Loucy (cell line): ENCODE results near the gene PTPRN2.

ENCODE experiments used
- H2AFZ ChIP-seq: fragments of 200-600 bp; sonication (generic); 2 replicates; pipeline ENCODE4 v1.6.0; 2016; ENCODE audit warnings: antibody characterized with exemption, mild to moderate bottlenecking, low read length, moderate library complexity
- H3F3A ChIP-seq: fragments of 200-600 bp; 2 replicates; pipeline ENCODE4 v1.6.0; 2016; ENCODE audit warnings: antibody characterized with exemption, low read depth, mild to moderate bottlenecking
- H3K27me3 ChIP-seq: fragments of 200-600 bp; sonication (generic); 2 replicates; pipeline ENCODE4 v1.6.1; 2014; ENCODE audit warnings: low read length, mild to moderate bottlenecking; ENCODE audit not compliant: insufficient read depth, poor library complexity, severe bottlenecking
- H3K36me3 ChIP-seq: fragments of 200-600 bp; sonication (generic); 2 replicates; pipeline ENCODE4 v1.6.1; 2016; ENCODE audit warnings: low read length; ENCODE audit not compliant: insufficient read depth
- H3K4me1 ChIP-seq: fragments of 200-600 bp; sonication (generic); 2 replicates; pipeline ENCODE4 v1.5.1; 2014; ENCODE audit warnings: low read length, mild to moderate bottlenecking; ENCODE audit not compliant: insufficient read depth, poor library complexity, severe bottlenecking
- H3K4me2 ChIP-seq: fragments of 200-600 bp; sonication (generic); 2 replicates; pipeline ENCODE4 v1.6.0; 2014; ENCODE audit warnings: antibody characterized with exemption, low read length, low read depth, mild to moderate bottlenecking; ENCODE audit not compliant: poor library complexity, severe bottlenecking
- H3K4me3 ChIP-seq: fragments of 200-600 bp; sonication (generic); 2 replicates; pipeline ENCODE4 v1.5.1; 2014; ENCODE audit warnings: low read length, mild to moderate bottlenecking, mixed read lengths; ENCODE audit not compliant: poor library complexity, severe bottlenecking
- H3K79me2 ChIP-seq: fragments of 200-600 bp; sonication (generic); 2 replicates; pipeline ENCODE4 v1.6.1; 2014; ENCODE audit warnings: low read length; ENCODE audit not compliant: insufficient read depth
- H3K9ac ChIP-seq: fragments of 200-600 bp; sonication (generic); 2 replicates; pipeline ENCODE4 v1.6.0; 2014; ENCODE audit warnings: mild to moderate bottlenecking, low read depth, low read length, moderate library complexity; ENCODE audit not compliant: poor library complexity, severe bottlenecking
- H3K9me2 ChIP-seq: fragments of 200-600 bp; sonication (generic); replicated peaks from 2 replicates; pipeline ENCODE4 v1.6.1; 2016; ENCODE audit warnings: low read depth, low read length, mixed read lengths
- H3K9me3 ChIP-seq: fragments of 200-600 bp; sonication (generic); 2 replicates; pipeline ENCODE4 v1.6.1; 2014; ENCODE audit warnings: mild to moderate bottlenecking, antibody characterized with exemption, low read length, low read depth; ENCODE audit not compliant: insufficient read depth
- H4K20me1 ChIP-seq: fragments of 200-600 bp; sonication (generic); 2 replicates; pipeline ENCODE4 v1.6.0; 2014; ENCODE audit warnings: antibody characterized with exemption, low read length, mild to moderate bottlenecking; ENCODE audit not compliant: insufficient read depth, poor library complexity, severe bottlenecking
- CTCF ChIP-seq: fragments of 200-600 bp; sonication (generic); conservative IDR thresholded peaks from 2 replicates; pipeline ENCODE4 v1.5.1; 2014; ENCODE audit warnings: mild to moderate bottlenecking, antibody characterized with exemption, low read length
- EZH2phosphoT487 ChIP-seq: fragments of 200-600 bp; IDR thresholded peaks from 2 replicates; pipeline ENCODE4 v1.6.1; 2018; ENCODE audit warnings: antibody characterized with exemption, mild to moderate bottlenecking, moderate library complexity, borderline replicate concordance

PTPRN2 gene

GRCh38 chr7:158022601-158023000, 565.0 kb downstream of the PTPRN2 start:
- Histone ChIP-seq H3K79me2 (no peaks in the 10 kb centered on the region), H3F3A (no peaks in the 10 kb centered on the region), H3K9ac (no peak overlapping the region), H4K20me1 (no peaks in the 10 kb centered on the region), H3K27me3 (no peaks in the 10 kb centered on the region), H3K9me3 (peaks cover 7% of the 10 kb centered on the region; the same call in 1 of the 2 replicates), H2AFZ (no peak overlapping the region), H3K4me3 (no peak overlapping the region), H3K4me2 (no peak overlapping the region), H3K4me1 (no peaks in the 10 kb centered on the region), H3K9me2 (no peaks in the 10 kb centered on the region), H3K36me3 (no peaks in the 10 kb centered on the region)
- TF ChIP-seq EZH2phosphoT487 (no peak), CTCF (no peak)

- no peak for TF ChIP-seq CTCF
- no peak for TF ChIP-seq EZH2phosphoT487
- H3K79me2 ChIP-seq = no peaks in the 10 kb centered on the region
- H3K27me3 ChIP-seq = no peaks in the 10 kb centered on the region
- no peaks in the 10 kb centered on the region for H3K9me2 ChIP-seq
- no peak overlapping the region for H3K9ac ChIP-seq
- H3K36me3 ChIP-seq = no peaks in the 10 kb centered on the region
- no peaks in the 10 kb centered on the region for H3K4me1 ChIP-seq
- H3K4me2 ChIP-seq = no peak overlapping the region
- no peaks in the 10 kb centered on the region for H3F3A ChIP-seq
- no peak overlapping the region for H2AFZ ChIP-seq
- peaks cover 7% of the 10 kb centered on the region; the same call in 1 of the 2 replicates for H3K9me3 ChIP-seq
- no peak overlapping the region for H3K4me3 ChIP-seq
- no peaks in the 10 kb centered on the region for H4K20me1 ChIP-seq
Measured at GRCh38 chr7:158021836-158022235, 565.8 kb downstream of the PTPRN2 start.

- H3K36me3 ChIP-seq = no peaks in the 10 kb centered on the region
- H3K9ac ChIP-seq = no peak overlapping the region
- no peaks in the 10 kb centered on the region for H3K9me2 ChIP-seq
- no peak overlapping the region for H2AFZ ChIP-seq
- no peaks in the 10 kb centered on the region for H3F3A ChIP-seq
- no peaks in the 10 kb centered on the region for H3K79me2 ChIP-seq
- TF ChIP-seq CTCF = no peak
- TF ChIP-seq EZH2phosphoT487 = no peak
- no peaks in the 10 kb centered on the region for H4K20me1 ChIP-seq
- H3K27me3 ChIP-seq = no peaks in the 10 kb centered on the region
- no peaks in the 10 kb centered on the region for H3K4me1 ChIP-seq
- no peak overlapping the region for H3K4me2 ChIP-seq
- H3K9me3 ChIP-seq = peaks cover 7% of the 10 kb centered on the region; the same call in 1 of the 2 replicates
- H3K4me3 ChIP-seq = no peak overlapping the region
Measured at GRCh38 chr7:158020706-158021095, 566.9 kb downstream of the PTPRN2 start.
